Transverse colon (tissue), 4 donors: ENCODE measurements around the gene CORIN. TPM values are rescaled to one million over a fixed set of nuclear protein-coding genes. Genes with fewer than 3 reads are reported as not detected.
A peak's percentile ranks its signal among the peaks of the same experiment; 100 is the strongest.
"Not testable (repeated sequence)": the region's sequence is repeated elsewhere in the genome, so short reads cannot be mapped to it uniquely, and the experiment has no call there.

Source experiments
- DNase-seq: peaks from one replicate; pipeline ENCODE4 v3.0.0-alpha.2; 2019
- H3K27ac ChIP-seq, 4 donors: fragments of 200-600 bp; sonication (generic); 2 replicates each; pipeline ENCODE4 v1.5.1; 2016 to 2018; ENCODE audit warnings: inconsistent platforms in 4 of 4
- H3K27me3 ChIP-seq: fragments of 200-600 bp; sonication (generic); 2 replicates; pipeline ENCODE4 v1.5.1; 2017; ENCODE audit warnings: inconsistent platforms
- H3K36me3 ChIP-seq, 4 donors: fragments of 200-600 bp; sonication (generic); 2 replicates each; pipeline ENCODE4 v1.5.1; 2017 to 2019; ENCODE audit warnings: inconsistent platforms in 4 of 4
- H3K4me1 ChIP-seq, 4 donors: fragments of 200-600 bp; sonication (generic); 2 replicates each; pipeline ENCODE4 v1.5.1; 2017 to 2020; ENCODE audit warnings: inconsistent platforms in 4 of 4
- H3K4me3 ChIP-seq, 4 donors: fragments of 200-600 bp; sonication (generic); 1 replicate in 1 of 4; 2 replicates in 3 of 4; pipeline versions ENCODE4 v1.5.1 to v1.6.1; 2017 to 2019; ENCODE audit warnings: inconsistent platforms in 4 of 4
- H3K9me3 ChIP-seq, 2 donors: fragments of 200-600 bp; sonication (generic); 2 replicates each; pipeline ENCODE4 v1.5.1; 2017 to 2019; ENCODE audit warnings: inconsistent platforms in 2 of 2
- EP300 ChIP-seq: sonication (generic); formaldehyde crosslinking; IDR thresholded peaks from one replicate; pipeline ENCODE4 v1.6.1; 2017; ENCODE audit warnings: antibody characterized with exemption, low read depth
- POLR2A ChIP-seq: fragments of 450-650 bp; IDR thresholded peaks from one replicate; pipeline ENCODE4 v1.6.1; 2016; ENCODE audit warnings: antibody characterized with exemption, mild to moderate bottlenecking, moderate library complexity
- POLR2AphosphoS5 ChIP-seq, 3 donors: sonication (generic); formaldehyde crosslinking; IDR thresholded peaks; one replicate each; pipeline ENCODE4 v1.6.1; 2016; ENCODE audit warnings: antibody characterized with exemption in 3 of 3
- WGBS, 2 donors: methylation state at CpG; one replicate each; pipeline ENCODE4 v1.1.5; 2018; ENCODE audit warnings: low coverage in 1 of 2; 5-methylcytosine and 5-hydroxymethylcytosine counted together
- in situ Hi-C, 4 donors: fragments of 200-750 bp; cut with MboI; loops; one replicate each; pipeline versions ENCODE4 v1.15.0 to v1.15.1; 2017; ENCODE audit warnings: low sequenced_read_pairs in 3 of 4, low pct_ligation_motif_present in 1 of 4, low pct_unique_long_range_greater_than_20kb in 1 of 4
- intact Hi-C: fragments of 100-400 bp; cut with DNase I; formaldehyde crosslinking; loops from one replicate; pipeline ENCODE4 v1.15.1; 2023; ENCODE audit warnings: low total_unique reads
- total RNA-seq, 4 donors: library from RNA; depleted of rRNA; stranded (reverse); fragments of >200 nt; gene quantifications; one replicate each; pipeline ENCODE4 v1.1.0, GENCODE V29; 2016
- TF ChIP-seq, protein P1 (sequence below), 5 experiments: fragments of 200-600 bp in 3 of 5; fragments of 450-650 bp in 2 of 5; sonication (generic) in 3 of 5; IDR thresholded peaks; 1 replicate in 2 of 5; 2 replicates in 3 of 5; pipeline ENCODE4 v1.5.1; 2016 to 2017; ENCODE audit warnings: antibody characterized with exemption in 5 of 5, inconsistent platforms in 3 of 5, mild to moderate bottlenecking in 2 of 5, moderate library complexity in 1 of 5

The CORIN gene
- total RNA-seq, 4 donors from 2014 or later: 0.82 to 1.6 TPM; not detected in 2

DNA sequence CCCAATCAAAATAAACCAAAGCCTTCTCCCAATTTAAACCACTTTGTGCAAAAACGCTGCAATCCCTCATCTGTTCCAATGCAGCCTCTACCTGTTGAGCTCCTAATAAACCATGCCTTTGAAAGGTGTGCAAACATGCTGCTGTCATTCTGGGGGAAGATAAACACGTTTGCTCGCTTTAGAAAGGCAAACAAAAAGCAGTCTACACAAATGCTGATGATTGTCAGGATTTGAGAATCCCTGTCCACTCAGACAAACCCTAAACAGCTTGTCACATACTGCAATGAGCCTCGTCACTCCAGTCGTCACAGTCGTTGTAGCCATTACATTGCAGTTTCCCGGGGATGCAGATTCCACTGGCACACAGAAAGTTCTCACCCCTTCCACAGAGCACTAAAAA lies 145.2 kb downstream of the CORIN start:
- Histone ChIP-seq H3K27me3 (peaks cover 6% of the 10 kb centered on the region), H3K4me3 (no peak overlapping the region), H3K4me1 (no peaks in the 10 kb centered on the region), H3K27ac (no peak overlapping the region), H3K9me3 (no peaks in the 10 kb centered on the region), H3K36me3 (no peaks in the 10 kb centered on the region)
- DNase-seq: no peak
- 48% methylated on average over 7 of the region's 7 CpGs for WGBS, 2 donors
- TF ChIP-seq POLR2A: no peak
- TF ChIP-seq EP300: no peak
- no peak for TF ChIP-seq POLR2AphosphoS5 (IDR thresholded peaks at IDR 0.05)
- TF ChIP-seq, protein P1, sequence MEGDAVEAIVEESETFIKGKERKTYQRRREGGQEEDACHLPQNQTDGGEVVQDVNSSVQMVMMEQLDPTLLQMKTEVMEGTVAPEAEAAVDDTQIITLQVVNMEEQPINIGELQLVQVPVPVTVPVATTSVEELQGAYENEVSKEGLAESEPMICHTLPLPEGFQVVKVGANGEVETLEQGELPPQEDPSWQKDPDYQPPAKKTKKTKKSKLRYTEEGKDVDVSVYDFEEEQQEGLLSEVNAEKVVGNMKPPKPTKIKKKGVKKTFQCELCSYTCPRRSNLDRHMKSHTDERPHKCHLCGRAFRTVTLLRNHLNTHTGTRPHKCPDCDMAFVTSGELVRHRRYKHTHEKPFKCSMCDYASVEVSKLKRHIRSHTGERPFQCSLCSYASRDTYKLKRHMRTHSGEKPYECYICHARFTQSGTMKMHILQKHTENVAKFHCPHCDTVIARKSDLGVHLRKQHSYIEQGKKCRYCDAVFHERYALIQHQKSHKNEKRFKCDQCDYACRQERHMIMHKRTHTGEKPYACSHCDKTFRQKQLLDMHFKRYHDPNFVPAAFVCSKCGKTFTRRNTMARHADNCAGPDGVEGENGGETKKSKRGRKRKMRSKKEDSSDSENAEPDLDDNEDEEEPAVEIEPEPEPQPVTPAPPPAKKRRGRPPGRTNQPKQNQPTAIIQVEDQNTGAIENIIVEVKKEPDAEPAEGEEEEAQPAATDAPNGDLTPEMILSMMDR (IDR thresholded peaks at IDR 0.05): no peak
- intact Hi-C loops: no loop called here
- in situ Hi-C loops: loop anchor here in 2 of 4 donors (10.0 to 25.0 kb wide), 3 partner anchors 145 to 252 kb away; partner anchors contain the start of gene CORIN (in 1 of the 2)

DNA sequence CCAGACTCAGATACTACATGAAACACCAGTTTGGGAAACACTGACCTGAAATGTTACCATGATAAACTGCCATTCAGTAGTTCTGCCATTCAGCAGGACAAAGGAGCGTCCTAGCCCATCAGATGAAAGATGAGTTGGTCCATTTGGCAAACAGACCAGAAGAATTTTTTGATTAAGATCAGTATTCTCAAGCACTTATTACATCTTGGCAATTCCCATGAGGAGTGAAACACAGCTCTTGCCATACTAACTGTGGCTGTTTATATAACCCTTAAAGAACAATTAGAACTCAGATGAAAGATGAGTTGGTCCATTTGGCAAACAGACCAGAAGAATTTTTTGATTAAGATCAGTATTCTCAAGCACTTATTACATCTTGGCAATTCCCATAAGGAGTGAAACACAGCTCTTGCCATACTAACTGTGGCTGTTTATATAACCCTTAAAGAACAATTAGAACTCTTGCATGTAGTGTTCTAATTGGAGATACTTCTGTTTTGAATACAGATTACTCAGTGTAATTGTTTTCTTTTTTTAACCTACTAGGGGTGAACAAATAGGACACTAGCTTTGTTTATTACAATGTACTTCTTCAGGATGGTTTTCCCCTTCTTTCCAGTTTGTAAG lies 146.0 kb downstream of the CORIN start:
- H3K27me3 ChIP-seq, H3K4me1 ChIP-seq, DNase-seq, intact Hi-C loops, H3K9me3 ChIP-seq, H3K27ac ChIP-seq, H3K36me3 ChIP-seq, H3K4me3 ChIP-seq: not testable (repeated sequence)
- in situ Hi-C loops: loop anchor here in 2 of 4 donors (10.0 to 25.0 kb wide), 3 partner anchors 145 to 253 kb away; partner anchors contain the start of gene CORIN (in 1 of the 2)
- 74% methylated on average over 1 of the region's 1 CpG; no CpG with 5 or more reads in 1 of the 2 donors for WGBS, 2 donors

DNA sequence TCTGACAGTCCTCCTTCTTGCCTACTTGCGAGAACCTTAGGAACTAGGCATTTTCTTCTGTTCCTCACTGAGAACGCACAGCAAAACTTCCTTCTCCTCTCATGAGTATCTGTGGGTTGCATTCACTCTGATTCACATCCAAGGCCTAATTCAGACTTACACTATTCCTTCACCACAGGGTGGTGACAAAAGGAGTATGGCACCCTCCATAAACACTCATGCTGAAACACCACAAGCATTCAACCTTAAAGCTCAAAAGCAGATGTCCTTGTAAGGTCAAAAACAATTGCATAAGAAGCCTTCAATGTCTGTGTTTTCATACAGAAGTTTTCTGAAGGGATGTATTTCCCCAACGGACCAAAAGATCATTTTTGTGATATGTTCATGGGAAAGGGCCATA lies 147.3 kb downstream of the CORIN start:
- TF ChIP-seq EP300: no peak
- no peak for TF ChIP-seq POLR2AphosphoS5 (IDR thresholded peaks at IDR 0.05)
- TF ChIP-seq POLR2A: no peak
- TF ChIP-seq, protein P1 (IDR thresholded peaks at IDR 0.05): no peak
- Histone ChIP-seq H3K4me1 (no peaks in the 10 kb centered on the region), H3K27ac (no peak overlapping the region), H3K36me3 (no peaks in the 10 kb centered on the region), H3K9me3 (no peaks in the 10 kb centered on the region), H3K27me3 (peaks cover 6% of the 10 kb centered on the region), H3K4me3 (no peak overlapping the region)
- intact Hi-C loops (no loop called here), in situ Hi-C loops (loop anchor here in 2 of 4 donors (10.0 to 25.0 kb wide), 3 partner anchors 147 to 254 kb away; partner anchors contain the start of gene CORIN (in 1 of the 2))
- no peak for DNase-seq
- WGBS, 2 donors: 81 to 84% methylated on average over 3 of the region's 3 CpGs

DNA sequence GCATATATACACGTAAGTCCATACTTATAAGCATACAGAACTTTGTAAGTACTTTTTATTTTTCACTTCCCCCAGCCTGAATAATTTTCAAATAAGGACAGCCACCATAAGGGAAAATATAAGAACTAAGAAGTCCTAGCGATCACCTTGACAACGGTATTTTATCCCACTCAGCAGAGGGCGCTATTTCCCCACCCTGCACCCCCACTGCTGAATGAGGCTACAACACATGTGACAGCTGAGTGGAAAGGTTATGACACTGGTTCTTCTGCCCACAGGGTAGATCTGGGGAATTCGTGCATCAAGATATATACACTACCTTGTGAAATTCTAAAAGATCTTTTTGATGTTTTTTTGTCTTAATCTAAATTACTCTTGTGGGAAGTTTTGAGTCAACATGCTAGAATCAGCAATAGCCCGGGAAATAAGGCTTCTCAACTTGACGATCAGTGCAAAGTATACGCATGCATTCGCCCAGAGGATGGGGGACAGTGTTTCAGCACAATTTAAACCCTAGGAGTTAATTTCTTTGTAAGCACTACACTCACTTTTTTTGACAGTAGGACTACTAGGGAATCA lies 151.5 kb downstream of the CORIN start:
- in situ Hi-C loops: loop anchor here in 3 of 4 donors (10.0 to 25.0 kb wide), 4 partner anchors 151 to 258 kb away; partner anchors contain the start of gene CORIN (in 1 of the 3)

More for the DNA sequence above, 151.5 kb downstream of the CORIN start:
- Histone ChIP-seq H3K9me3 (no peaks in the 10 kb centered on the region), H3K36me3 (no peaks in the 10 kb centered on the region), H3K27ac (no peak overlapping the region), H3K4me3 (no peak overlapping the region), H3K27me3 (peaks cover 12% of the 10 kb centered on the region), H3K4me1 (no peaks in the 10 kb centered on the region)
- TF ChIP-seq POLR2AphosphoS5 (IDR thresholded peaks at IDR 0.05): no peak
- TF ChIP-seq, protein P1 (IDR thresholded peaks at IDR 0.05): peak; percentile 50 to 62 (median 58)
- DNase-seq: peak; percentile 57
- 27 to 38% methylated on average over 6 to 9 of the region's 9 CpGs for WGBS, 2 donors
- intact Hi-C loops: no loop called here
